Prostate gland (tissue), 2 donors: Measurements from ENCODE around the gene PEAR1.

ENCODE experiments used
- CTCF ChIP-seq, 4 experiments: fragments of 200-600 bp in 2 of 4; fragments of 450-650 bp in 2 of 4; sonication (generic) in 2 of 4; IDR thresholded peaks; 1 replicate in 3 of 4; 2 replicates in 1 of 4; pipeline ENCODE4 v1.5.1; 2016 to 2019; ENCODE audit warnings: antibody characterized with exemption in 4 of 4, mild to moderate bottlenecking in 2 of 4, moderate library complexity in 2 of 4
- POLR2AphosphoS5 ChIP-seq: sonication (generic); formaldehyde crosslinking; IDR thresholded peaks from one replicate; pipeline ENCODE4 v1.6.1; 2017; ENCODE audit warnings: antibody characterized with exemption

DNA sequence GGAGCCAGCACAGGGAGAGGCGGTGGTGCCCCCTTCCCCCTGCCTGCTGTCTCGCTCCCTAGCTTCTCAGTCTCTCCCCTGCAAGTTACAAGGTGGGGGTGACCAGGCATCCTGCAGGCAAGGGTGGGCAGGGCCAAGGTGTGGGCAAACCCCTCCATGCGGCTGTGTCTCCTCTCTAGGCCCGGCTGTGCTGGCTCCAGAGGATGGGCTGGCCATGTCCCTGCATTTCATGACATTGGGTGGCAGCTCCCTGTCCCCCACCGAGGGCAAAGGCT, 18.2 kb upstream of the PEAR1 start:
- TF ChIP-seq CTCF (IDR thresholded peaks at IDR 0.05) (no peak), POLR2AphosphoS5 (no peak)
